Immature natural killer cell (primary cell): Measurements from ENCODE around the gene LILRB2. TPM values are rescaled to one million over a fixed set of nuclear protein-coding genes. Genes with fewer than 3 reads are reported as not detected.
"Not testable (repeated sequence)": the region's sequence is repeated elsewhere in the genome, so short reads cannot be mapped to it uniquely, and the experiment has no call there.

Experiments used
- DNase-seq, 3 donors: peaks; one replicate each; pipeline ENCODE4 v3.0.0; 2022; ENCODE audit warnings: mixed read lengths in 1 of 3
- H3K27ac Mint-ChIP-seq, 6 donors: one replicate each; pipeline ENCODE4 v1.8.0; 2020; ENCODE audit warnings: mixed read lengths in 6 of 6, mild to moderate bottlenecking in 5 of 6, inconsistent platforms in 4 of 6, moderate library complexity in 3 of 6
- H3K27me3 Mint-ChIP-seq, 3 donors: one replicate each; pipeline ENCODE4 v1.8.0; 2020 to 2021; ENCODE audit warnings: low read depth in 3 of 3, mild to moderate bottlenecking in 3 of 3, mixed read lengths in 3 of 3, moderate library complexity in 3 of 3, inconsistent platforms in 1 of 3
- H3K36me3 Mint-ChIP-seq, 3 donors: one replicate each; pipeline ENCODE4 v1.8.0; 2020; ENCODE audit warnings: mixed read lengths in 3 of 3, inconsistent platforms in 2 of 3, mild to moderate bottlenecking in 2 of 3
- H3K4me1 Mint-ChIP-seq, 2 donors: one replicate each; pipeline ENCODE4 v1.8.0; 2020; ENCODE audit warnings: inconsistent platforms in 2 of 2, mild to moderate bottlenecking in 2 of 2, mixed read lengths in 2 of 2, moderate library complexity in 1 of 2
- H3K4me3 Mint-ChIP-seq, 5 donors: one replicate each; pipeline ENCODE4 v1.8.0; 2020; ENCODE audit warnings: mild to moderate bottlenecking in 5 of 5, mixed read lengths in 5 of 5, inconsistent platforms in 3 of 5, moderate library complexity in 3 of 5
- H3K9me3 Mint-ChIP-seq, 6 donors: one replicate each; pipeline ENCODE4 v1.8.0; 2020; ENCODE audit warnings: mild to moderate bottlenecking in 6 of 6, mixed read lengths in 6 of 6, inconsistent platforms in 4 of 6, moderate library complexity in 3 of 6
- polyA plus RNA-seq, 3 donors: library from polyadenylated mRNA; unstranded; fragments of 300-500 nt; fragmentation: Illumina TruSeq; gene quantifications; one replicate each; pipeline ENCODE4 v1.2.3, GENCODE V29; 2021

Gene LILRB2
- polyA plus RNA-seq, 3 donors from 2014 or later: 0.14 to 0.81 (median 0.31) TPM

DNA sequence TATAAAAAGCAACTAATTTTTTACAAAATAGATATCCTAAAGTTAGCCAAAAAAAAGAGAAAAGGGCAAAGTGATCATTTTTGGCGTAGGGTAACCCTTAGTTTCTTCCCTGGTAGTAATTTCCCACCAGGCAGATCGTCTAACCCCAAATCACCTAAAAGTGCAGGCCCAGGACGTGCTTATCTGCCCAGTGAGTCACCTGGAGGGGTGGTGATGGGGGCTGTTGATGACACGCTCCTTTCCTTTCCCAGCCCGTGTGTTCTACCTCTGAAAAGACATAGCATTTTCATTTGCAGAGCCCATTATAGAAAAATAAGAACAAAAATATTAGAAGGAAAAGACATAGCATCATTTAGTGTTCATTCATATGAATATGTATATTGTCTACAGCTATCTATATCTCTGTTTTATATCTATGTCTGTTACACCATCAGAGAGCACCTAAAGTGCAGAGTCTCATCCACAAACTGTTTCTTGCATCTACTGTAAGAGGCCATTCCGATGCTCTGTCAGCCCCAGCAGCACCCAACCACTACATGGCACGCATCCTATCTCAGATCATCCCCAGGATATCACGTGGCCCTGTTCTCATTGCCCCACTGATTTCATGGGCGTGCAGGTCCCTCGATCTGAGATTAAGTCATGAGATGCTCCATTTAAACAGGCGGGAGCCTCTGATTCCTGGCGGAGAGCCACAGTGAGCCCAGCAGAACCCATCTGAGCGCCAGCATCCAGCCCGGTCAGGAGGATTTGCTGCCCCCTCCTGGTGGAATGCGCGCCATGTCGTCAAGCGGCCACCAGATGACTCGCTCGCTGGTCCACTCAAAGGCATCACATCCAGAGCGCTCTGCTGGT lies 49.6 kb downstream of the LILRB2 start:
- peaks cover 3 to 15% (median 7%) of the 10 kb centered on the region in 3 donors for H3K27me3 Mint-ChIP-seq
- no peaks in the 10 kb centered on the region for H3K36me3 Mint-ChIP-seq
- peaks cover 0 to 4% of the 10 kb centered on the region in 2 donors for H3K4me1 Mint-ChIP-seq
- no peak overlapping the region for H3K4me3 Mint-ChIP-seq
- DNase-seq: peak; percentile 70 to 82 (median 82)
- H3K27ac Mint-ChIP-seq: peak overlapping the region in 1 of 6 donors; percentile 76
- H3K9me3 Mint-ChIP-seq: peaks cover 0 to 2% (median 0%) of the 10 kb centered on the region in 6 donors

DNA sequence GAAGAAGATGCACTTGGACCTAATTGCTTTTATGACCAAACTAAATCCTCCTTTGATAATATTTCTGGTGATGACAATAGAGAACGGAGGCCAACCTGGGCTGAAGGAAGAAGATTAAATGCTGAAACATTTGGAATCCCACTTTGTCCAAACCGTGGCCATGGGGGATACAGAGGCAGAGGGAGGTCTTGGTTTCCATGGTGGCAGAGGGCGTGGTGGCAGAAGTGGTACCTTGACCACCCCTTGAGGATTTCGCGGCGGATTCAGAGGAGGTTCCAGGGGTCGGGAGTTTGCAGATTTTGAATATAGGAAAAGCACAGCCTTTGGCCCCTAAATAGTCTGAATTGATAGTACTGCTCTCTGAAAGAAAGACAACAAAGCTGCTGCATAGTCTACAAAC lies 50.9 kb downstream of the LILRB2 start:
- Mint-ChIP-seq H3K9me3 (peaks cover 0 to 2% (median 0%) of the 10 kb centered on the region in 6 donors), H3K27ac (no peak overlapping the region), H3K4me1 (peaks cover 0 to 4% of the 10 kb centered on the region in 2 donors), H3K36me3 (no peaks in the 10 kb centered on the region), H3K4me3 (no peak overlapping the region), H3K27me3 (peaks cover 3 to 15% (median 3%) of the 10 kb centered on the region in 3 donors)
- DNase-seq: no peak

DNA sequence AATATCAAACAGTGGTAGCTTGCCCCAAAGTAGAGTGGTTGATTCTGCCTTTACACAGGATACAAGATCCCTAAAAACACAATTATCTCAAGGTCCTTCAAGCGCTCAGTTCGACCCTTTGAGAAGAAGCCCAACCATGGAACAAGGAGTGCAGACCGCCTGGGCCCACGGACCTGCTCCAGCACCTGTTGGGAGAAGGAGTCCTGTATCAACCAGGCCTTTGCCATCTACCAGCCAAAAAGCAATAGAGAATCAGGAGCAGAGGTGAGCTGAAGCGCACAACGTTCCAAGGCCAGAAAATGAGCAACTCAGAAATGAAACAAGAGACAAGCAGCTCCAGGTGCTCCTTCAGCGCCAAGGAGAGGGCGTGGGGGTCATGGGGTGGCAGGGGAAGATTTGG lies 51.8 kb downstream of the LILRB2 start:
- H3K9me3 Mint-ChIP-seq: peaks cover 0 to 2% (median 0%) of the 10 kb centered on the region in 6 donors
- no peak overlapping the region for H3K27ac Mint-ChIP-seq
- no peaks in the 10 kb centered on the region for H3K36me3 Mint-ChIP-seq
- peaks cover 0 to 4% of the 10 kb centered on the region in 2 donors for H3K4me1 Mint-ChIP-seq
- no peak for DNase-seq
- peaks cover 3 to 15% (median 3%) of the 10 kb centered on the region in 3 donors for H3K27me3 Mint-ChIP-seq
- no peak overlapping the region for H3K4me3 Mint-ChIP-seq

DNA sequence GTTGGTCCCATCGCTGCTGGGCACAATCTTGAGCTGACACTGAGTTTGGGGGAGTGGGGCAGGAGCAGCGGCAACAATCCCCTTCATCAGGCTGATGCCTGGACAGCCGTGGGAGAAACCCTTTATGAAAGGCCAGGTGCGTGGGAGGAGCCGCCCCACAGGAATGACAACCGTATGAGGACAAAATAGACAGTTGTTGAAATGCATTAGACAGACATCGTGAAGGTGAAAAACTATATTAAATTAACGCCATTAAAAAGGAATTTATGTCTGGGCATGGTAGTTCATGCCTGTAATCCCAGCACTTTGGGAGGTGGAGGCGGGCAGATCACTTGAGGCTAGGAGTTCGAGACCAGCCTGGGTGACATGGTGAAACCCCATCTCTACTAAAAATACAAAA lies 56.3 kb downstream of the LILRB2 start:
- H3K4me3 Mint-ChIP-seq, H3K27ac Mint-ChIP-seq, H3K4me1 Mint-ChIP-seq: not testable (repeated sequence)

DNA sequence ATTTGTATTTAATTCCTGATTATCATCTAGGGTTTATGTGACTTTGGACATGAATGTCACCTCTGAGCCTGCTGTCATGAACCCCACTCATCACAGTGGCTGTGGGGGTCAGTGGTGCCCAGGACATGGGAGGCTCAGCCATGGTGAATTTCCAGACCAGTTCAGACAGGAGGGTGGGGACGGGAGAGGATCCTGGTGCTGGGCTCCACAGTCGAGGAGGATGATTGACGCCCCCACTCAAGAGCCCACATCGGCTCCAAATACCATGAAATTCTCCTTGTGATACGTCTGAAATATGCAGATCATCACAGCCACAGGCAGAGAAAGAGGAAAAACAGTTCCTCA lies 57.0 kb downstream of the LILRB2 start:
- not testable (repeated sequence) for H3K27ac Mint-ChIP-seq, H3K4me3 Mint-ChIP-seq, H3K4me1 Mint-ChIP-seq, H3K36me3 Mint-ChIP-seq, H3K9me3 Mint-ChIP-seq, H3K27me3 Mint-ChIP-seq, DNase-seq

More for the DNA sequence above, 56.3 kb downstream of the LILRB2 start:
- H3K36me3 Mint-ChIP-seq, DNase-seq, H3K27me3 Mint-ChIP-seq, H3K9me3 Mint-ChIP-seq: not testable (repeated sequence)

Other genes starting within 250 kb of the LILRB2 start
- 1 to 10 TPM in 1 of 3 donors, not detected in 2; 1.1 TPM for gene VSTM1, start 217.2 kb downstream of the LILRB2 start, polyA plus RNA-seq
- not detected for gene TARM1, start 199.7 kb downstream of the LILRB2 start, polyA plus RNA-seq
- under 1 TPM in 2 of 3 donors, not detected in 1; 0.33 to 0.82 TPM for gene OSCAR, start 180.3 kb downstream of the LILRB2 start, polyA plus RNA-seq
- gene NDUFA3, start 178.3 kb downstream of the LILRB2 start, polyA plus RNA-seq: 100 to 1,000 TPM; 367 to 704 (median 506) TPM
- 10 to 100 TPM; 20.1 to 26.4 (median 20.6) TPM for gene TFPT, start 165.5 kb downstream of the LILRB2 start, polyA plus RNA-seq
- gene PRPF31, start 165.4 kb downstream of the LILRB2 start, polyA plus RNA-seq: 10 to 100 TPM; 61.0 to 81.0 (median 72.7) TPM
- gene CNOT3, start 143.3 kb downstream of the LILRB2 start, polyA plus RNA-seq: 10 to 100 TPM in 1 of 3 donors, 1 to 10 TPM in 2; 2.8 to 13.3 (median 4.0) TPM
- gene LENG1, start 121.4 kb downstream of the LILRB2 start, polyA plus RNA-seq: 10 to 100 TPM in 2 of 3 donors, 1 to 10 TPM in 1; 2.6 to 14.0 (median 13.5) TPM
- gene TMC4, start 108.0 kb downstream of the LILRB2 start, polyA plus RNA-seq: 1 to 10 TPM in 2 of 3 donors, under 1 TPM in 1; 0.93 to 3.3 (median 1.5) TPM
- 10 to 100 TPM in 2 of 3 donors, 1 to 10 TPM in 1; 8.8 to 17.8 (median 15.7) TPM for gene MBOAT7, start 91.5 kb downstream of the LILRB2 start, polyA plus RNA-seq
- gene TSEN34, start 89.8 kb downstream of the LILRB2 start, polyA plus RNA-seq: 10 to 100 TPM; 26.6 to 36.4 (median 34.0) TPM
- gene RPS9, start 80.3 kb downstream of the LILRB2 start, polyA plus RNA-seq: 1,000 to 10,000 TPM in 1 of 3 donors, 100 to 1,000 TPM in 2; 436 to 1,067 (median 492) TPM
- 1 to 10 TPM in 1 of 3 donors, under 1 TPM in 2; 0.21 to 2.7 (median 0.59) TPM for gene LILRB3, start 58.1 kb downstream of the LILRB2 start, polyA plus RNA-seq
- under 1 TPM; 0.33 to 0.53 (median 0.39) TPM for gene LILRA6, start 38.3 kb downstream of the LILRB2 start, polyA plus RNA-seq
- not detected for gene LILRB5, start 23.8 kb downstream of the LILRB2 start, polyA plus RNA-seq
- gene LILRA5, start 32.1 kb upstream of the LILRB2 start, polyA plus RNA-seq: 1 to 10 TPM in 1 of 3 donors, under 1 TPM in 1, not detected in 1; 0.28 to 1.6 TPM
- 1 to 10 TPM; 2.3 to 6.6 (median 2.8) TPM for gene LILRA4, start 58.1 kb upstream of the LILRB2 start, polyA plus RNA-seq
- 100 to 1,000 TPM in 2 of 3 donors, 10 to 100 TPM in 1; 86.9 to 247 (median 126) TPM for gene LAIR1, start 83.8 kb upstream of the LILRB2 start, polyA plus RNA-seq
- 1 to 10 TPM in 1 of 3 donors, under 1 TPM in 1, not detected in 1; 0.48 to 1.5 TPM for gene TTYH1, start 134.4 kb upstream of the LILRB2 start, polyA plus RNA-seq
- gene LENG8, start 168.1 kb upstream of the LILRB2 start, polyA plus RNA-seq: 1 to 10 TPM; 3.2 to 8.6 (median 3.2) TPM
- gene LENG9, start 182.7 kb upstream of the LILRB2 start, polyA plus RNA-seq: under 1 TPM in 1 of 3 donors, not detected in 2; 0.75 TPM
- not detected for gene CDC42EP5, start 192.2 kb upstream of the LILRB2 start, polyA plus RNA-seq
- gene LAIR2, start 221.7 kb upstream of the LILRB2 start, polyA plus RNA-seq: 100 to 1,000 TPM in 2 of 3 donors, 10 to 100 TPM in 1; 77.7 to 463 (median 183) TPM